Sigmoid colon (tissue), 4 donors: Measurements from ENCODE around the gene POU5F1.

Experiments used
- CTCF ChIP-seq, 4 experiments: fragments of 450-650 bp in 3 of 4; fragments of 200-600 bp in 1 of 4; IDR thresholded peaks; one replicate each; pipeline ENCODE4 v1.5.1; 2016 to 2019; ENCODE audit warnings: antibody characterized with exemption in 4 of 4, mild to moderate bottlenecking in 3 of 4, moderate library complexity in 2 of 4
- EP300 ChIP-seq, 4 donors: sonication (generic); formaldehyde crosslinking; IDR thresholded peaks; one replicate each; pipeline ENCODE4 v1.6.1; 2017; ENCODE audit warnings: antibody characterized with exemption in 4 of 4
- POLR2A ChIP-seq, 2 donors: fragments of 450-650 bp; IDR thresholded peaks; one replicate each; pipeline ENCODE4 v1.6.1; 2016; ENCODE audit warnings: antibody characterized with exemption in 2 of 2, mild to moderate bottlenecking in 2 of 2, moderate library complexity in 2 of 2
- POLR2AphosphoS5 ChIP-seq, 4 donors: sonication (generic); formaldehyde crosslinking; IDR thresholded peaks; one replicate each; pipeline ENCODE4 v1.6.1; 2017; ENCODE audit warnings: antibody characterized with exemption in 4 of 4

GRCh38 chr6:31204751-31205145, 34.3 kb upstream of the POU5F1 start:
- TF ChIP-seq CTCF (IDR thresholded peaks at IDR 0.05) (no peak), POLR2A (IDR thresholded peaks at IDR 0.05) (no peak), POLR2AphosphoS5 (IDR thresholded peaks at IDR 0.05) (no peak), EP300 (IDR thresholded peaks at IDR 0.05) (no peak)
